Glutamatergic neuron (in vitro differentiated cells): ENCODE results near the gene MPI. TPM values are rescaled to one million over a fixed set of nuclear protein-coding genes. Genes with fewer than 3 reads are reported as not detected.

Source experiments
- DNase-seq: peaks from one replicate; pipeline ENCODE4 v3.0.0; 2022
- H3K27ac Mint-ChIP-seq: one replicate; pipeline ENCODE4 v1.8.0; 2020; ENCODE audit warnings: mild to moderate bottlenecking, mixed read lengths, inconsistent platforms; ENCODE audit not compliant: unreplicated experiment
- H3K27me3 Mint-ChIP-seq: one replicate; pipeline ENCODE4 v1.8.0; 2020; ENCODE audit warnings: mild to moderate bottlenecking, moderate library complexity, mixed read lengths, inconsistent platforms; ENCODE audit not compliant: unreplicated experiment
- H3K36me3 Mint-ChIP-seq: one replicate; pipeline ENCODE4 v1.8.0; 2020; ENCODE audit warnings: mild to moderate bottlenecking, mixed read lengths, inconsistent platforms; ENCODE audit not compliant: unreplicated experiment
- H3K4me1 Mint-ChIP-seq: one replicate; pipeline ENCODE4 v1.8.0; 2020; ENCODE audit warnings: mild to moderate bottlenecking, low read depth, mixed read lengths, inconsistent platforms; ENCODE audit not compliant: unreplicated experiment
- H3K4me3 Mint-ChIP-seq: one replicate; pipeline ENCODE4 v1.8.0; 2020; ENCODE audit warnings: mild to moderate bottlenecking, mixed read lengths, inconsistent platforms; ENCODE audit not compliant: unreplicated experiment
- H3K9me3 Mint-ChIP-seq: one replicate; pipeline ENCODE4 v1.8.0; 2020; ENCODE audit warnings: mild to moderate bottlenecking, moderate library complexity, mixed read lengths, inconsistent platforms; ENCODE audit not compliant: unreplicated experiment
- total RNA-seq: library from RNA; stranded (reverse); fragmentation: NEBNext Ultra II Directional; extraction: Animal tissue kit (Norgen Biotek cat#: 25700); gene quantifications from one replicate; pipeline ENCODE4 v1.2.1, GENCODE V29; 2021; ENCODE audit not compliant: unreplicated experiment
- TF ChIP-seq, protein P1 (sequence below): fragments of 200-600 bp; sonication (generic); IDR thresholded peaks from one replicate; pipeline ENCODE4 v1.5.0; 2021; ENCODE audit not compliant: partially characterized antibody, unreplicated experiment

Gene MPI
- total RNA-seq, 1 donor from 2014 or later: 33.1 TPM

DNA sequence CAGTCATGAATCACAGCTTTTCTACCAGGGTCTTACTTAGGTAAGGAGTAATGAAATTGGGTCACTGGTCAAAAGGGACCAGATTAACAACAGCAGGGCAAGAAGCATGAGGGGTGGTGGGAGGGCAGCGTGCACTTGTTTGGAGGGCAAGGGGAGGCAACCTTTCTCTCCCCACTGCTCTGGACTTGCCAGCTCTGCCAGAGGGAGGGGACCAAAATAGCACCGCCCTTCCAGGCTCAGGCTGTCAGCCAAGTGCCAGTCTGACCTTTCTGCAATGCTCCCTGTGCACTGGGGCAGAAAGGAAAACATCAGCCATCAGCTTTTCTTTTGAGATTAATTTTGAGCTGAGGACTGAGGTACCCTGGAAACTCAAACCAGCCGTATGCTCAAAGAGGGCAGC lies 42.4 kb upstream of the MPI start:
- H3K4me3 Mint-ChIP-seq: no peak overlapping the region
- no peaks in the 10 kb centered on the region for H3K36me3 Mint-ChIP-seq
- peak overlapping the region; percentile 38 for H3K27ac Mint-ChIP-seq
- TF ChIP-seq, protein P1, sequence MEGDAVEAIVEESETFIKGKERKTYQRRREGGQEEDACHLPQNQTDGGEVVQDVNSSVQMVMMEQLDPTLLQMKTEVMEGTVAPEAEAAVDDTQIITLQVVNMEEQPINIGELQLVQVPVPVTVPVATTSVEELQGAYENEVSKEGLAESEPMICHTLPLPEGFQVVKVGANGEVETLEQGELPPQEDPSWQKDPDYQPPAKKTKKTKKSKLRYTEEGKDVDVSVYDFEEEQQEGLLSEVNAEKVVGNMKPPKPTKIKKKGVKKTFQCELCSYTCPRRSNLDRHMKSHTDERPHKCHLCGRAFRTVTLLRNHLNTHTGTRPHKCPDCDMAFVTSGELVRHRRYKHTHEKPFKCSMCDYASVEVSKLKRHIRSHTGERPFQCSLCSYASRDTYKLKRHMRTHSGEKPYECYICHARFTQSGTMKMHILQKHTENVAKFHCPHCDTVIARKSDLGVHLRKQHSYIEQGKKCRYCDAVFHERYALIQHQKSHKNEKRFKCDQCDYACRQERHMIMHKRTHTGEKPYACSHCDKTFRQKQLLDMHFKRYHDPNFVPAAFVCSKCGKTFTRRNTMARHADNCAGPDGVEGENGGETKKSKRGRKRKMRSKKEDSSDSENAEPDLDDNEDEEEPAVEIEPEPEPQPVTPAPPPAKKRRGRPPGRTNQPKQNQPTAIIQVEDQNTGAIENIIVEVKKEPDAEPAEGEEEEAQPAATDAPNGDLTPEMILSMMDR: no peak
- no peak for DNase-seq
- peaks cover 3% of the 10 kb centered on the region for H3K9me3 Mint-ChIP-seq
- peaks cover 3% of the 10 kb centered on the region for H3K4me1 Mint-ChIP-seq
- H3K27me3 Mint-ChIP-seq: peaks cover 6% of the 10 kb centered on the region

DNA sequence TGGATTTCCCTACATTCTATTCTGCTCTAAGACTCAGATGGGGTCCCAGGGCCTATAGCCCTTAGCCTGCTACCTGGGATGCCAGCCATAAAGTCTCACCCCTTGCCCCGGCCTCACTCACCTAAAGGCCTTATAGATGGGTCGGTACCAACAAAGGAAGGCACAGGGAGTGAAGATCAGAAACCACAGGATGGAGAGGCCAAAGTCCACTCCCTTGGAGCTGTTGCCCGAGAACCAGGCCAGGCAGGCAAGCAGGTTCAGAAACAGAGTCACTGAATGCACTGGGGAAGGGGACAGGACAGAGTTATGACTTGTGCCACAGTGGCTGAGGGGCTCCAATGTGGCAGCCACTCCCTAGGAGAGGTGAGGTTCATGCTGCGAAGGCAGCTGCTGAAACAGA lies 39.4 kb upstream of the MPI start:
- no peak overlapping the region for H3K4me3 Mint-ChIP-seq
- H3K9me3 Mint-ChIP-seq: peaks cover 1% of the 10 kb centered on the region
- H3K36me3 Mint-ChIP-seq: no peaks in the 10 kb centered on the region
- H3K4me1 Mint-ChIP-seq: peaks cover 3% of the 10 kb centered on the region
- DNase-seq: no peak
- TF ChIP-seq, protein P1: no peak
- no peak overlapping the region for H3K27ac Mint-ChIP-seq
- H3K27me3 Mint-ChIP-seq: peaks cover 8% of the 10 kb centered on the region

DNA sequence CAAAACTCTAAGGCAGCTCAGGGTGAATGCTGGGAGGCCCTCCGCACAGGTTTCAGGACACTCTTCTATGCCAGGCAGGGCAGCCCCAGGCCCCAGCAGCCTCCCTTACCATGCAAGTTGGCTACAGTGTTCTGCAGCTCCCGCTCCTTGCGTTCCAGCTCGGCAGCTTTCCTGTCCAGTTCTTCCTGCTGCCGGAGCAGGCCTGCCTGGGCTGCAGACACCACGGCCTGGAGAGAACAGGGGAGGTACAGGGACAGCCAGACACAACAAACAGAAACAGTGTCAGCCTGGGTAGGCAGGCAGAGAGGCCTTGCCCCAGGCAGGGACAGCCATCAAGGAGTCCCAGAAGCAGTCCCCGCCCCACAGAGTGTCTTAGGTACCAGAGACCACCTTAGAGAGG lies 37.9 kb upstream of the MPI start:
- peaks cover 7% of the 10 kb centered on the region for H3K27me3 Mint-ChIP-seq
- no peaks in the 10 kb centered on the region for H3K36me3 Mint-ChIP-seq
- H3K4me3 Mint-ChIP-seq: no peak overlapping the region
- H3K9me3 Mint-ChIP-seq: peaks cover 1% of the 10 kb centered on the region
- no peak for DNase-seq
- H3K4me1 Mint-ChIP-seq: peaks cover 3% of the 10 kb centered on the region
- H3K27ac Mint-ChIP-seq: no peak overlapping the region
- TF ChIP-seq, protein P1: no peak

DNA sequence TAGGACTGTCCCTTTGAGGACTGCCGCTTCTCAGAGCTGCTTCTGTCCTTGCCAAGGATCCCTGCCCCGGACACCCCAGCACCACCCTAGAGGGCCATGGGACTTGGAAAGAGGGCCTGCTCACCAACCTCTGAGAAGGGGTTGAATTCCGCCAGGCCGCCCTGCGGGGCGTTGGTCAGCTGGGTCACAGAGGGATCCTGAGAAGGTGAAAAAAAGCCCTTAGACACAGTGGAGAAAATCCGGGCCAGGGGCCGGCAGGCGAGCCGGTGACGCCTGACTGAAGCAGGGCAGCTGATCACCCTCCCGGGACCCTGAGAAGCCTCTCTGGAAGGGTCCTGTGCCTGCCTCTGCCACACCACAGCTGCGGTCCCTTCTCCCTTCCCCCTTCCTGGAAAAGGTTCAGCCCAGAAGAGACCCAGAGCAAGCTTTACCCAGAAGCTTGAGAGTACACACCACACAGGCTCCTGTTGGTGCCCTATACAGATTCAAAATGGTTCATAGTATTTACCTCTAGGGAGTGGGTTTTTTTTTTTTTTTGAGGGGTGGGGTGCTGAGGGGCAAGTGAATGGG lies 35.3 kb upstream of the MPI start:
- TF ChIP-seq, protein P1: no peak
- Mint-ChIP-seq H3K27ac (no peak overlapping the region), H3K9me3 (no peaks in the 10 kb centered on the region), H3K4me1 (peaks cover 3% of the 10 kb centered on the region), H3K36me3 (no peaks in the 10 kb centered on the region), H3K27me3 (peaks cover 4% of the 10 kb centered on the region), H3K4me3 (no peak overlapping the region)
- peak; percentile 40 for DNase-seq

DNA sequence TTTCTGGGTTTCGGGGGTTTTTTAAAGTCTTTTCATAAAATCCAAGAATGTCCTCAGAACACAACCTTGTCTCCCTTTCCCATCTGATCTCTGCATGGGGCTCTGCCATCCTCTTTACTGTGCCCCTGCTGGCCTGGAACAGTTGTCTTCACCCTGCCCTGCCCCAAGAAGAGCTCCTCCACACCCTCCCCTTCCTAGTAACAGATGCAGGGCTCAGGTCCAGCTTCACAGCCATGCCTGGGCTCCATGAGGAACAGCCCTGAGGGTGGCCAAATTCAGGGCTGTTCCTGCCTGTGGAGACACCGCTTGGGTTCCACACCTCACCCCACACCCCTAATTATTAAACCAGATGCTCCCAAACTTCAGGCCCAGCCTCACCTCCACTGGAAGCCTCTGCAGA lies 34.0 kb upstream of the MPI start:
- Mint-ChIP-seq H3K27me3 (peaks cover 4% of the 10 kb centered on the region), H3K27ac (peak overlapping the region; percentile 46), H3K36me3 (no peaks in the 10 kb centered on the region), H3K4me3 (no peak overlapping the region), H3K4me1 (peaks cover 3% of the 10 kb centered on the region), H3K9me3 (no peaks in the 10 kb centered on the region)
- DNase-seq: no peak
- TF ChIP-seq, protein P1: no peak
